GM12864 (cell line): ENCODE measurements around the gene ASGR1.

Experiments
- DNase-seq: peaks from one replicate; pipeline ENCODE4 v3.0.0-alpha.2; 2011; ENCODE audit warnings: low read depth
- H3K4me3 ChIP-seq: 2 replicates; pipeline ENCODE4 v1.5.1; 2011; ENCODE audit warnings: mild to moderate bottlenecking, low read depth, low read length, control low read depth
- TF ChIP-seq, protein P1 (sequence below): IDR thresholded peaks from 2 replicates; pipeline ENCODE4 v1.5.1; 2011; ENCODE audit warnings: low read depth, mild to moderate bottlenecking, moderate library complexity, low read length, control low read depth, inconsistent platforms; ENCODE audit errors: missing control alignments

ASGR1 gene

DNA sequence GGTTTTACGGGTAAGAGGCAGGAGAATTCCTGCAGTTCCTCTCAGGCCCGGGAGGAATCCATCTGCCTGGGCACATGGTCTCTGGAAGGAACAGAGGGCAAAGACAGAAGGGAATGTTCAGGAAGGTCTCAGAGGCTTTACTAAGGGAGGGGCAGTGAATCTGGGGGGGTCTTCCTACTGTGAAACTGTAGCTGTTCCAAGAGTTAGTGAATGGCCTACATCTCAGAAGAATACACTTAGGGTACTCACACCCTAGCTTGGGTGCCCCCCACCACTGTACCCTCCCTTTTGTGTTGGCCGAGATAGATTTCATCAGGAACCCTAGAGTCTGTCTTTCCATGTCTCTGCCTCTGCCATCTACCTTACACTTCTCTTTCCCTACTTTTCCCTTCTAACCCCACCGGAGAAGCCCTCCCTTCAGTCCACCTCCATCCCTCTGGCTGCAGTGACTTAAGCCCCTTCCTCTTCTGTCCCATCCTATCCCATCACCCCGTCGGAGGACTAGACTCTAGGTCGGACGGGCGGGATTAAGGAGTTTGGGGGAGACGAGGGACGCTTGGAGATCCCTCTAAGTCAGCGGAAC lies 40.1 kb upstream of the ASGR1 start:
- H3K4me3 ChIP-seq: peak overlapping the region; percentile 96
- DNase-seq: no peak

DNA sequence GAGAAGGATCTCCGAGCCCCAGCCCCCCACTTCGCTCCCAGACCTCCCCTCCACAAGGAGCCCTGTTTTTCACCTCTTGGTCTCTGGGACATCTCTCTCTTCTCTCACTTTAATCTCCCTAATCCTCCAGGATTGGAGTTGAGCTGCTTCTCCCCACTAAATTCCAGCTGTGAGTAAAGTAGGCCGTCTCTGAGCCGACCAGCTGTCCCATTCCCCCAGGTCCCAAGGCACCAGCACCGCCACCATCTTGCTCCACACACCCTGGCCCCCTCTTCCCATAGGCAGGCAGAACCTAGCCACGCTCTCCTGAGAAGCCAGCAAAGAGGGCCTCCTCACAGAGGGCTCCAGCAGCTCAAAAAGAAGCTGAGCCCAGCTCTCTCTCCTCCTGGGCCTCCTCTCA lies 39.6 kb upstream of the ASGR1 start:
- TF ChIP-seq, protein P1, sequence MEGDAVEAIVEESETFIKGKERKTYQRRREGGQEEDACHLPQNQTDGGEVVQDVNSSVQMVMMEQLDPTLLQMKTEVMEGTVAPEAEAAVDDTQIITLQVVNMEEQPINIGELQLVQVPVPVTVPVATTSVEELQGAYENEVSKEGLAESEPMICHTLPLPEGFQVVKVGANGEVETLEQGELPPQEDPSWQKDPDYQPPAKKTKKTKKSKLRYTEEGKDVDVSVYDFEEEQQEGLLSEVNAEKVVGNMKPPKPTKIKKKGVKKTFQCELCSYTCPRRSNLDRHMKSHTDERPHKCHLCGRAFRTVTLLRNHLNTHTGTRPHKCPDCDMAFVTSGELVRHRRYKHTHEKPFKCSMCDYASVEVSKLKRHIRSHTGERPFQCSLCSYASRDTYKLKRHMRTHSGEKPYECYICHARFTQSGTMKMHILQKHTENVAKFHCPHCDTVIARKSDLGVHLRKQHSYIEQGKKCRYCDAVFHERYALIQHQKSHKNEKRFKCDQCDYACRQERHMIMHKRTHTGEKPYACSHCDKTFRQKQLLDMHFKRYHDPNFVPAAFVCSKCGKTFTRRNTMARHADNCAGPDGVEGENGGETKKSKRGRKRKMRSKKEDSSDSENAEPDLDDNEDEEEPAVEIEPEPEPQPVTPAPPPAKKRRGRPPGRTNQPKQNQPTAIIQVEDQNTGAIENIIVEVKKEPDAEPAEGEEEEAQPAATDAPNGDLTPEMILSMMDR: no peak
- H3K4me3 ChIP-seq: no peak overlapping the region
- no peak for DNase-seq

More for the DNA sequence above, 40.1 kb upstream of the ASGR1 start:
- TF ChIP-seq, protein P1: no peak

DNA sequence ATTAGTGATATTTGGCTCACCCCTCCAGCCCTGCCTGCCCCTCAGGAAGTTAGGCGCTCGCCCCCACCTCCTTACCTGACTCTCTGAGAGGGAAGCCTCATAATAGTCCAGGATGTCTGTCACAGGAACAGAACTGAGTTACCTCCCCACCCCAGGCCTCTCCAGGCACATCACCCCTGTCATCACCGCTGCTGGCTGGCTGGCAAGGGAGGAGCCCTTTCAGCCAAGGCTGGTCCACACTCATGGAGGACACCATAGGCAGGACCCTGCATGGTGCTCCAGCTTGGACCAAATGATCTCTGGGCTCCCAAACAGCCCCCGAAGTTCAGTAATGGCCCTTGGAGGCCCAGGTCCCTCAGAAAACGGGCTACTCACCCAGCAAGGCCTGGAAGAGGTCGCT lies 39.0 kb upstream of the ASGR1 start:
- H3K4me3 ChIP-seq: no peak overlapping the region
- no peak for DNase-seq

DNA sequence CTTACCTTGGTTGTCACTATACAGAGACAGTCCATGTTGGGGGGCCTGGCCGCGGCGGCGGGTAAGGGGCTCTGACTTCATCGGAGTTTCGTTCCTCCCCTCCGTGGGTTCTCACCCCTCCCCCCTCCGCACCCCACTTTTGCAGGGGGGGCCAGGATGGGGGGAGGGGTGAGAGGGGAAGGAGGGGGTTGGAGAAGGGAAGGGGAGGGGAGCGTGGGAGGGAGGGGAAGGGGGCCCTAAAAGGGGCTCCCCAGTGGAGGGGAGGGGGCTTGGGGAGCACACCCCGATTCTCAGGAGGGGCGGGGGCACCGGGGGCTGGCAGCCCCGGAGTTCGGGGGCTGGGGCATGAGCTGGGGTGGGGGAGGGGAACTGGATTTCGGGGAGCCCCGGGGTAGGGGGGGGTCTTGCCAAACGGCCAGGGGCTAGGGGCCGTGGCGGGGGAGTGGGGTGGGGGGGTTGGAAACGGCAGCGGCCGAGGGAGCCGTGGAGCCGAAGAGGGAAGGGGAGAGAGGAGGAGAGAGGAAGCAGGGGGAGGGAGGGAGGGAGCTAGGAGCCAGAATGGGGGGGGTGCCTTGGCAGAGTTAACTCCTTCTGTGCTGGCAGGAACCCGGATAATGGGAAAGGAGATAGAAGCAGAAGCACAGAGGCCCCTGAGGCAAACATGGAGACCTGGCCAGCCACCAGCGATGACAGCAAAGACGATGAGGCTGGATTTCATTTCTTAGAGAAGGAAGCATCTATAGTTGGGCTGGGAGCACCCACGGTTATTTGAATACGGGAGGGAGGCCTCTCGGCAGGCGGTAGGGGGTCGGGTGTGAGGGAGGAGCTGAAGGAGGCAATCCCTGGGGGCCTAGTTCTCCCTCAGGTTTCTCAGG lies 38.2 kb upstream of the ASGR1 start:
- TF ChIP-seq, protein P1: no peak
- no peak for DNase-seq
- no peak overlapping the region for H3K4me3 ChIP-seq

More for the DNA sequence above, 39.0 kb upstream of the ASGR1 start:
- TF ChIP-seq, protein P1: no peak

DNA sequence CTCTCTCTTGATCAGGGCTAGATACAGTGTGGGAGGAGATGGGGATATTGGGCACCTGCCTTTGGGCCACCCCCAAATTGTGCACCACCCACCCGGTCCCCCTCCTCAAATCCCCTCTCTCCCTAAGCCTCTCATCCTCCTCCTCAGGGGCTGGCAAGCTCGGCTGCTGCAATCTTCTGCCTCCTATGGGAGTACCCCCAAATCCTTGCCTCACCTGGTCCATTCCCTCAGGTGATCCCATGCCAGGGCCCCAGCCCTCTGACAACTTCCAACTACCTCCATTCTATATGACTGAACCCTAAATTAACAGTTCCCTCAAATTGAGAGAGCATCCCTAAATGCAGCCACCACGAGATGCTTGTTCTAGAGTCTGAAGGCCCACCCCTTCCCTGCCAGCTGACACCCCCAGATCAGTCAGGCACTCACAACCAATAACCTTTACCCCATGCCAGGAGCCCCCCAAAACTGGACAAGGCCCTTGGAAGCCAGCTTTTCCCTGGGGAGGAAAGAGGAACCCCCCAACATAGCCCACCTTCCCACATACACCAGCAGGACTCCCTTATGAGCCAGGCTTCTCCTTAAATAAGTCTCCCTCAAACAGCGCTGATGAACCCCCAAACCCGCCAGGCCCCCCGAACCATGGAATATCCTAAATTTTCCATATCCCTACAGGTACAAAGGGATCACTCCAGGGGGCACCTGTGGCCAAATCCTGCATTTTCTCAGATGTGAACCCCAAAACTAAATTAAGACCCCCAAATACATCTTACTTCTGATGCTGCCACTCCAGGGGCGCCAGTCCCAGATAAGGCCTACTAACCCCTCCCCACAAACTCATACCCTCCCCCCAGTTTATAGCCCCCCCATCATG lies 37.3 kb upstream of the ASGR1 start:
- H3K4me3 ChIP-seq: no peak overlapping the region
- TF ChIP-seq, protein P1: no peak
- DNase-seq: no peak

DNA sequence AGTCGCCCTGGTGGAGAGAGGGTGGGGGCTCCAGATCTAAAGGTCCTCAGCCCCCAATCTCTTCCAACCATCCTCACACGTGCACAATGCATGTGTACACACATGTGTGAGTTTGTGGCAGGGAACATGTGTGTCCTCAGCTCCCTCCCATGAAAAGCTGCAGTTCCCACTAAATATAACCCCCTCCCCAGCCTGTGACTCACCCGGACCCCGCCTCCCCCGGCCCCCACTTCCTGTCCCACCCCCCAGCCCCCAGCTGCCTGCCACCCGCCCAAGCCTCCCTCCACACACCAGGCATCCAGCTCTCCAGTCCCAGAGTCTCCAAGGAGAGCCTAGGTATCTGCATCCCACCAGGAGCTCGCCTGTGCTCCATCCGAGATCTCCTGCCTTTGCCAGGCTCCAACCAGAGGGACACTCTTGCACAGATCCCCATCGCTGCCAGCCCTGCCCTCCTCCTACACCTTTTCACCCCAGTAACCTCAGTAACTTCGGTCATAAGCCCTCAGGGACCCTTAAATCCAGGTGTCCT lies 36.5 kb upstream of the ASGR1 start:
- no peak overlapping the region for H3K4me3 ChIP-seq
- DNase-seq: no peak
- TF ChIP-seq, protein P1: no peak
